HuH-7.5 (cell line): ENCODE results near the gene RNASE4.

Source experiments
- DNase-seq: peaks from one replicate; pipeline ENCODE4 v3.0.0; 2011; ENCODE audit warnings: low spot score

RNASE4 gene

GRCh38 chr14:20675669-20676068, 8.7 kb upstream of the RNASE4 start:
- no peak for DNase-seq

GRCh38 chr14:20676072-20676471, 8.3 kb upstream of the RNASE4 start:
- no peak for DNase-seq

- DNase-seq = peak; percentile 66
These were observed 4.5 kb upstream of the RNASE4 start for GRCh38 chr14:20679907-20680306.

GRCh38 chr14:20680363-20680762, 4.0 kb upstream of the RNASE4 start:
- no peak for DNase-seq

GRCh38 chr14:20680843-20681347, 3.5 kb upstream of the RNASE4 start:
- DNase-seq = no peak

GRCh38 chr14:20681348-20682126, 2.8 kb upstream of the RNASE4 start:
- DNase-seq = no peak

GRCh38 chr14:20682127-20682434, 2.3 kb upstream of the RNASE4 start:
- DNase-seq = no peak

GRCh38 chr14:20682435-20683124, 1.8 kb upstream of the RNASE4 start:
- DNase-seq = peak; percentile 63

- DNase-seq = no peak
These were observed 1.1 kb upstream of the RNASE4 start for GRCh38 chr14:20683125-20683890.

GRCh38 chr14:20684662-20685456, 499 bp downstream of the RNASE4 start:
- DNase-seq = no peak

- no peak for DNase-seq
These were observed 2.2 kb downstream of the RNASE4 start for GRCh38 chr14:20686386-20687143.

- no peak for DNase-seq
These were observed 3.2 kb downstream of the RNASE4 start for GRCh38 chr14:20687362-20688166.

- DNase-seq = no peak
These were observed 3.9 kb downstream of the RNASE4 start, which contains the start of gene ANG for GRCh38 chr14:20688167-20688839. Gene ANG (plus strand): TSS chr14:20688764. CDS start chr14:20693565, 4,801 bp downstream.

- peak; percentile 65 for DNase-seq
These were observed 6.7 kb downstream of the RNASE4 start for GRCh38 chr14:20690848-20691640.

GRCh38 chr14:20692116-20692751, 7.9 kb downstream of the RNASE4 start:
- DNase-seq = no peak

GRCh38 chr14:20696764-20697163, 12.4 kb downstream of the RNASE4 start:
- DNase-seq = no peak

GRCh38 chr14:20697273-20698017, 13.1 kb downstream of the RNASE4 start:
- no peak for DNase-seq

GRCh38 chr14:20698018-20698329, 13.6 kb downstream of the RNASE4 start:
- no peak for DNase-seq
